GM12875 (cell line): ENCODE results near the gene PCLO.

Experiments
- H3K4me3 ChIP-seq: one replicate; pipeline ENCODE4 v1.5.1; 2011; ENCODE audit warnings: low read depth, low read length, control low read depth
- TF ChIP-seq, protein P1 (sequence below): IDR thresholded peaks from 2 replicates; pipeline ENCODE4 v1.5.1; 2011; ENCODE audit warnings: low read depth, mild to moderate bottlenecking, control low read depth, inconsistent platforms, low read length, moderate library complexity, borderline replicate concordance; ENCODE audit not compliant: insufficient read depth

The PCLO gene

GRCh38 chr7:82740246-82740848, 422.3 kb downstream of the PCLO start:
- TF ChIP-seq, protein P1, sequence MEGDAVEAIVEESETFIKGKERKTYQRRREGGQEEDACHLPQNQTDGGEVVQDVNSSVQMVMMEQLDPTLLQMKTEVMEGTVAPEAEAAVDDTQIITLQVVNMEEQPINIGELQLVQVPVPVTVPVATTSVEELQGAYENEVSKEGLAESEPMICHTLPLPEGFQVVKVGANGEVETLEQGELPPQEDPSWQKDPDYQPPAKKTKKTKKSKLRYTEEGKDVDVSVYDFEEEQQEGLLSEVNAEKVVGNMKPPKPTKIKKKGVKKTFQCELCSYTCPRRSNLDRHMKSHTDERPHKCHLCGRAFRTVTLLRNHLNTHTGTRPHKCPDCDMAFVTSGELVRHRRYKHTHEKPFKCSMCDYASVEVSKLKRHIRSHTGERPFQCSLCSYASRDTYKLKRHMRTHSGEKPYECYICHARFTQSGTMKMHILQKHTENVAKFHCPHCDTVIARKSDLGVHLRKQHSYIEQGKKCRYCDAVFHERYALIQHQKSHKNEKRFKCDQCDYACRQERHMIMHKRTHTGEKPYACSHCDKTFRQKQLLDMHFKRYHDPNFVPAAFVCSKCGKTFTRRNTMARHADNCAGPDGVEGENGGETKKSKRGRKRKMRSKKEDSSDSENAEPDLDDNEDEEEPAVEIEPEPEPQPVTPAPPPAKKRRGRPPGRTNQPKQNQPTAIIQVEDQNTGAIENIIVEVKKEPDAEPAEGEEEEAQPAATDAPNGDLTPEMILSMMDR, result peak; percentile 46; the same call in 1 of the 2 replicates
- H3K4me3 ChIP-seq, result no peak overlapping the region

DNA sequence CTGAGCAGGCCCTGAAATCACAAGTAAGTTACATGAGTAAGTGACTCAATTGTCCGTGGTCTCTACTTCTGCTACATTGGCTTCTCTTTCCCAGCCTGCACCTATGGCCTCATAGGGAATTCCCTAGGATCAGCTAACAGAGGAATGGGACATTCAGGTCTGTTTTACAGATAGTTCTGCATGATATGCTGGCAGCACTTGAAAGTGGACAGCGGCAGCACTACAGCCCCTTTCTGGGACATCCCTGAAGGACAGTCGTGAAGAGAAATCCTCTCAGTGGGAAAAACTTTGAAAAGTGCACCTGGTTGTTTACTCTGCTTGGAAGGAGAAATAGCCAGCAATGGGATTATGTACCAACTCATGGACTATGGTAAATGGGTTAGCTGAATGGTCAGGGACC, 426.1 kb downstream of the PCLO start:
- TF ChIP-seq, protein P1, result no peak
- no peak overlapping the region for H3K4me3 ChIP-seq

GRCh38 chr7:82732677-82733076, 430.0 kb downstream of the PCLO start:
- TF ChIP-seq, protein P1, result no peak
- H3K4me3 ChIP-seq, result no peak overlapping the region

DNA sequence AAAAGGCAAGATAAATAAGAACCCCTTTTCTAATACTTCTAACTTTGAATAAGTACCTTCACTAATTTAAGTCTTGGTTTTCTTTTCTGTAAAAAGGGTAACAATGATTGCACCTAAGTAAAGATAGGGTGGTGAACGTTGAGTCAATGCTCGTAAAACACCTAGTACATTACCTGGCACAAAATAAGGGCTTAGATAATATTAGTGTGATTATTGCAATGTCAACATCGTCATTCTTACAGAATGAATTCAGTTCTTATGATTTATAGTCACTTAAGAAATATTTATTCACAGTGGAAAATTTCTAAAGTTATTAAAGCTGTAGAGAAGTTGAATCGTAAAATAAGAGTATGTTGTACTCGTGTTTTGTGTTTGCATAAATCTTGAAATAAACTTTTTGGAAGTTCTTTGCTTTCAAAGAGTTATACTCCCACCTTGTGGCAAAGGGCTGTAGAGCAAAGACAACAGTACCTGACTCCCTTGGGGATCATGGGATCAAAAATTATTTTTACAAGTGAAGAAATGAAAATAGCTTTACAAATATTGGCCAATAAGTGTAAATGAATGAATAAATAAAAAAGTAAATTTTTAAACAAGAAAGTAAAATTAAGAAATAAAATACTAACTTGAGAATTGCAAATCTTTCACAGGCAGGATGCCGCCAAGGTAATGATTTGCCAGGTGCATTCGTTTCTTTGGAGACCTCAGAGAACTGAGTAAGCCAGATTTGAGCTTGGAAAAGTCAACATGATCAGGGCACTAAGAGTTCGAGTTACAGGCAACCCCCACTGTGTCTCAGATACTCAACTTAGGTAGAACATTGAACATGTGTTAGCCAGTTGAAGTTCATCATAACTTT, 433.3 kb downstream of the PCLO start:
- H3K4me3 ChIP-seq, result no peak overlapping the region
- TF ChIP-seq, protein P1, result peak; percentile 36; the same call in 1 of the 2 replicates

DNA sequence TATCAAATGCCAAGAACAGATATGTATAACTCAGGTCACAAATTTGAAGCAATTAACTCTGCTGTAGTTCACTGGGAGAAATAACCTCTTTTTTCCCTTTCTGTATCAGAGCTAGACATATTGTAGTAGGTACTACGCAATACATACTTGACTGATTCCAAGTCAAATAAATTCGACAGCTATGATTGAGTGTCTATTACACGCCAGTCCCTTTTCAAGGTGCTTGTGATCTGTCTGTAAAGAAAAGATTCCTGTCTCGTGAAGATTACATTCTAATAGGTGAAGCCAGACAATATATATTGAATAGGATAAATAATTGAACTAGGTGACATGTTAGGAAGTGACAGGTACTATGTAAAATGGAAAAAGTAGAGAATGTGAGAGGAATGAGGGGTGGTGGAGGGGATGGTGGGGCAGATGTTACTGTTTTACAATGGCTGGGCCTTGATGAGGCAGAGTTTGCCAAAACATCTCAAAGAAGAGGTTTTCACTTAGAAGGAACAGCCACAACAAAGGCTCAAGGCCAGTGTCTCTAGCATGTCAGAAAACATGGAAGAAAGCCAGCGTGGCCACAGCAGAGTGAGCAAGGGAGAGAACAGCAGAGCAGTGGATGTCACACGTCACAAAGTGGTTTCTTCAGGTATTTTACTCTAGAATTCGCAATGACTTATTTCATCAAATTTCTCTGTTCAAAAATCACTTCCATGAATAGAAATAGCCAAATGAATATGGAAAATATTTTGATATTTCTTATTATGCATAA, 436.5 kb downstream of the PCLO start:
- TF ChIP-seq, protein P1, result no peak
- H3K4me3 ChIP-seq, result no peak overlapping the region

DNA sequence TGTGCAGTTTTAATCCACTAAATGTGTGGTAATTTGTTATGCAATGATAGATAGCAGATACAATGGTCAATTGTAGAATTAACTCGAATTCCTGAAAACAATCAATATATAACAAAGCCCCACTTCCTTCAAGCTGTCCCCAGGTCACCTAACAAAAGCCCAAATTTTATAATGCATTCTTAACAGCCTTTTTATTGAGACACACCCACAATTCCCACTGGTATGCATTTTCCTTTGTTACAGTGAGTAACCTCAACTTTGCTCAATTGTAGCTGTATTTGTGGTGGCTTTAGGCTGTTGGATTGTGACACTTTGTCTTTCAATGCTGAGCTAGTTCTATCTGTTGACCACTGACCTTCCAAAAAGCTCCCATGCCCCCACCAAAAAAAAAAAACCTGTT, 439.3 kb downstream of the PCLO start:
- no peak overlapping the region for H3K4me3 ChIP-seq
- TF ChIP-seq, protein P1, result no peak
